ENCODE results near the gene APOA5. TPM values are rescaled to one million over a fixed set of nuclear protein-coding genes. Genes with fewer than 3 reads are reported as not detected.
A peak's percentile ranks its signal among the peaks of the same experiment; 100 is the strongest.

APOA5 gene
- total and polyA plus RNA-seq, 9 of the 15 experiments (the other 6 are each of a cell fraction or from before 2014, with no cell fraction given), result not detected

DNA sequence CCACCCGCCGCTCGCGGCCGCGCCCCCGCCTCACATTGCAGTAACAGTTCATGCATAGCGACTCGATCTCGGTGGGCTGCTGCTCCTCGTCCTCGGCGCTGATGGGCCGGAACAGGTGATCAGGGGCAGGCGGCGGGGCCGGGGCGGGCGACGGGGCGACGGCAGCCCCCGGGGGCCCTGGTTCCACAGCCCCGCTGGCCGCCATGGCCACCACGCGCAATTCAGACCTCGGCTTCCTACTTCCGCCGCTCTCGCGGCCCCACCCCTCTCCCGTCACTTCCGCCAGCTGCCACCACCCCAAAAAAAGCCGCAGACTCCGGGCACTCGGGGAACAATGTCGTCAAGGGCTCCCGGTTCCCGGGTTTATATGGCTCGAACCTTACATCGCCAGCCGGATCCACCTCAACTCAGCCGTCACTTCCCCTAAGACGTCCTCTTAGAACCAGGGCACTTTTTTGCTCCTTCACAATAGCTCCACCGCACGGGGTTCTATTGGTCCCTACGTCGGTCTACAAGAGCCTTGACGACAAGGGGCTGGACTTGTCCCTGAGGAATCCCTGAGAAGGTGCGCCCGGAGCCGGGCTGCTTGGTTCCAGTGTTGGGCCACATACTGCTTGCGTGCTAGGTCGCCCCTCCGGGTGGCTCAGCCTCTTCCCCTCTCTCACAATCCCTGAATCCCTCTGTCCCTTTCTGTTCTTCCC lies 3.7 kb downstream of the APOA5 start, which contains the start of gene ZPR1 (continued):
- TF ChIP-seq C11orf30 (IDR thresholded peaks at IDR 0.05; ENCODE audit: low read depth) (peak; percentile 47; the same call in 1 of the 2 replicates), RFX7 (CRISPR knock-in tag; IDR thresholded peaks at IDR 0.05) (no peak), GABPB1 (CRISPR knock-in tag; IDR thresholded peaks at IDR 0.05) (peak; percentile 94), FOXK2 (conservative IDR thresholded peaks at IDR 0.05 in 1 of 2, IDR thresholded peaks at IDR 0.05 in 1 of 2; ENCODE audit: low read depth in 2 of 2) (0 out of 4 replicates have a peak, but pooled peaks have one; percentile 4 to 18), NFYB (IDR thresholded peaks at IDR 0.05; ENCODE audit: extremely low read depth, insufficient read length) (peak; percentile 6), SAFB2 (IDR thresholded peaks at IDR 0.05; ENCODE audit: borderline replicate concordance, low read depth, low read length, severe bottlenecking) (no peak), KDM4B (IDR thresholded peaks at IDR 0.05; ENCODE audit: borderline replicate concordance in 2 of 2, low read depth in 1 of 2) (peak in 1 of 2 experiments; percentile 39; a peak in 1 of 4 replicates), ZNF239 (CRISPR knock-in tag; IDR thresholded peaks at IDR 0.05) (no peak), L3MBTL2 (IDR thresholded peaks at IDR 0.05) (peak; percentile 56; the same call in 1 of the 2 replicates), DACH1 (IDR thresholded peaks at IDR 0.05; ENCODE audit: partially characterized antibody) (peak; percentile 98), TARDBP (IDR thresholded peaks at IDR 0.05) (no peak), TBP (optimal IDR thresholded peaks at IDR 0.05; ENCODE audit: low read depth, low read length) (peak; percentile 31), VEZF1 (CRISPR knock-in tag; IDR thresholded peaks at IDR 0.05) (peak; percentile 34; the same call in 1 of the 2 replicates), JUND (IDR thresholded peaks at IDR 0.05; ENCODE audit: borderline replicate concordance, low read depth, low read length) (peak; percentile 37; the same call in 1 of the 2 replicates), JUND (tag; IDR thresholded peaks at IDR 0.05; ENCODE audit: borderline replicate concordance, low read depth, low read length) (no peak), ARID1B (IDR thresholded peaks at IDR 0.05) (0 out of 2 replicates have a peak, but pooled peaks have one; percentile 20), SP1 (CRISPR knock-in tag; IDR thresholded peaks at IDR 0.05) (peak; percentile 66), CREB3L1 (IDR thresholded peaks at IDR 0.05; ENCODE audit: borderline replicate concordance, low read depth) (no peak), ZNF384 (IDR thresholded peaks at IDR 0.05; ENCODE audit: low read depth, low read length) (0 out of 2 replicates have a peak, but pooled peaks have one; percentile 33), CTBP1 (IDR thresholded peaks at IDR 0.05; ENCODE audit: borderline replicate concordance) (no peak), ELF1 (tag; IDR thresholded peaks at IDR 0.05) (peak; percentile 84)
- TF ChIP-seq, protein P1, sequence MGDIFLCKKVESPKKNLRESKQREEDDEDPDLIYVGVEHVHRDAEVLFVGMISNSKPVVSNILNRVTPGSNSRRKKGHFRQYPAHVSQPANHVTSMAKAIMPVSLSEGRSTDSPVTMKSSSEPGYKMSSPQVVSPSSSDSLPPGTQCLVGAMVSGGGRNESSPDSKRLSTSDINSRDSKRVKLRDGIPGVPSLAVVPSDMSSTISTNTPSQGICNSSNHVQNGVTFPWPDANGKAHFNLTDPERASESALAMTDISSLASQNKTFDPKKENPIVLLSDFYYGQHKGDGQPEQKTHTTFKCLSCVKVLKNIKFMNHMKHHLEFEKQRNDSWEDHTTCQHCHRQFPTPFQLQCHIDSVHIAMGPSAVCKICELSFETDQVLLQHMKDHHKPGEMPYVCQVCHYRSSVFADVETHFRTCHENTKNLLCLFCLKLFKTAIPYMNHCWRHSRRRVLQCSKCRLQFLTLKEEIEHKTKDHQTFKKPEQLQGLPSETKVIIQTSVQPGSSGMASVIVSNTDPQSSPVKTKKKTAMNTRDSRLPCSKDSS (IDR thresholded peaks at IDR 0.05; ENCODE audit: low read depth, partially characterized antibody), result no peak
- TF ChIP-seq, protein P2, sequence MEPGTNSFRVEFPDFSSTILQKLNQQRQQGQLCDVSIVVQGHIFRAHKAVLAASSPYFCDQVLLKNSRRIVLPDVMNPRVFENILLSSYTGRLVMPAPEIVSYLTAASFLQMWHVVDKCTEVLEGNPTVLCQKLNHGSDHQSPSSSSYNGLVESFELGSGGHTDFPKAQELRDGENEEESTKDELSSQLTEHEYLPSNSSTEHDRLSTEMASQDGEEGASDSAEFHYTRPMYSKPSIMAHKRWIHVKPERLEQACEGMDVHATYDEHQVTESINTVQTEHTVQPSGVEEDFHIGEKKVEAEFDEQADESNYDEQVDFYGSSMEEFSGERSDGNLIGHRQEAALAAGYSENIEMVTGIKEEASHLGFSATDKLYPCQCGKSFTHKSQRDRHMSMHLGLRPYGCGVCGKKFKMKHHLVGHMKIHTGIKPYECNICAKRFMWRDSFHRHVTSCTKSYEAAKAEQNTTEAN (CRISPR knock-in tag; IDR thresholded peaks at IDR 0.05), result no peak

Measured in K562 (cell line).